GM12873 (cell line): ENCODE results near the gene HS6ST2.

Experiments
- TF ChIP-seq, protein P1 (sequence below): IDR thresholded peaks from 2 replicates; pipeline ENCODE4 v1.5.1; 2012; ENCODE audit warnings: low read depth, mild to moderate bottlenecking, moderate library complexity, low read length, control low read depth; ENCODE audit not compliant: insufficient read depth; ENCODE audit errors: missing control alignments

The HS6ST2 gene

DNA sequence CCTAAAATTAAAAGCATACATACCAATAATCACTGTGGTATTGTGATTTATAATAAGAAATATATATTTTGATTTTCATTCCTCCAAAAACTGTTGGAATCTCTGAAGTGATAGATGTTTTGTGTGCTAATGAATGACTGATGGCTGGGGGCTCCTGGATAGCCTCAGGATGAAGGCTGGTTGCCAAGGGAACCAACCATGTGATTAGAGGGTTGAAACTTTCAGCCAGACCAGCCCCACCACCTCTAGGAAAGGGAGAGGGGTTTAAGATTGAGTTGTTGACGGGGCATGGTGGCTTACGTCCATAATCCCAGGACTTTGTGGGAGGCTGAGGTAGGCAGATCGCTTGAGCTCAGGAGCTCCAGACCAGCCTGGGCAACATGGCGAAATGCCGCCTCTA, 34.0 kb downstream of the HS6ST2 start:
- TF ChIP-seq, protein P1, sequence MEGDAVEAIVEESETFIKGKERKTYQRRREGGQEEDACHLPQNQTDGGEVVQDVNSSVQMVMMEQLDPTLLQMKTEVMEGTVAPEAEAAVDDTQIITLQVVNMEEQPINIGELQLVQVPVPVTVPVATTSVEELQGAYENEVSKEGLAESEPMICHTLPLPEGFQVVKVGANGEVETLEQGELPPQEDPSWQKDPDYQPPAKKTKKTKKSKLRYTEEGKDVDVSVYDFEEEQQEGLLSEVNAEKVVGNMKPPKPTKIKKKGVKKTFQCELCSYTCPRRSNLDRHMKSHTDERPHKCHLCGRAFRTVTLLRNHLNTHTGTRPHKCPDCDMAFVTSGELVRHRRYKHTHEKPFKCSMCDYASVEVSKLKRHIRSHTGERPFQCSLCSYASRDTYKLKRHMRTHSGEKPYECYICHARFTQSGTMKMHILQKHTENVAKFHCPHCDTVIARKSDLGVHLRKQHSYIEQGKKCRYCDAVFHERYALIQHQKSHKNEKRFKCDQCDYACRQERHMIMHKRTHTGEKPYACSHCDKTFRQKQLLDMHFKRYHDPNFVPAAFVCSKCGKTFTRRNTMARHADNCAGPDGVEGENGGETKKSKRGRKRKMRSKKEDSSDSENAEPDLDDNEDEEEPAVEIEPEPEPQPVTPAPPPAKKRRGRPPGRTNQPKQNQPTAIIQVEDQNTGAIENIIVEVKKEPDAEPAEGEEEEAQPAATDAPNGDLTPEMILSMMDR = no peak

DNA sequence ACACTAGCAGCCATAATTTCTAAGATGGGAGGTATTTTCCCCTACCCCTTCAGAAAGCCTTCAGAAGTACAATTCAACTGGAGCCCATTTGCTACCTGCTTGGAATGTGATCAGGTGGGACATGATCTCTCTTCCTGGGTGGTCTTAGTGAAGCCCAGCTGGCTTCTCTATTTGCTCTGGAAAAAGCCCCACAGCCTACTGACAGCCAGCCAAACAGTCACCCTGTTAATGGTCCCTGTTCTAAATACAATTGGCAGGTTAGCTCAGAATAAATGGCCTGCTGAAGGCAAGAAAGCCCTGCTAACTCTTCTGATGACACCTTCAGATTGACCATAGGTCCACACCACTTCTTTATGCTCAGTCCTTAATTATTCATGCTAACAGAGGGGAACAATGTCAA, 39.9 kb downstream of the HS6ST2 start:
- TF ChIP-seq, protein P1 = no peak

DNA sequence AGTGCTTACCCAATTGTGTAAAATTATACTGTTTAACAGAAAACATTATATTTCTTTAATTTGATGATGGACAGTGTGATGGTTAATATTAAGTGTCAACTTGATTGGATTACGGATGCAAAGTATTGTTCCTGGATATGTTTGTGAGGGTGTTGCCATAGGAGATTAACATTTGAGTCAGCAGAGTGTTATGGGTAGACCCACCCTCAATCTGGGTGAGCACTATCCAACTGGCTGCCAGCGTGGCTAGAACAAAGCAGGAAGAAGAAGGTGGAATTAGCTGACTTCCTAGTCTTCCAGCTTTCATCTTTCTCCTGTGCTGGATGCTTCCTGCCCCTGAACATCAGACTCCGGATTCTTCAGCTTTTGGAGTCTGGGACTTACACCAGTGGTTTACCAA, 42.1 kb downstream of the HS6ST2 start:
- TF ChIP-seq, protein P1 = no peak

DNA sequence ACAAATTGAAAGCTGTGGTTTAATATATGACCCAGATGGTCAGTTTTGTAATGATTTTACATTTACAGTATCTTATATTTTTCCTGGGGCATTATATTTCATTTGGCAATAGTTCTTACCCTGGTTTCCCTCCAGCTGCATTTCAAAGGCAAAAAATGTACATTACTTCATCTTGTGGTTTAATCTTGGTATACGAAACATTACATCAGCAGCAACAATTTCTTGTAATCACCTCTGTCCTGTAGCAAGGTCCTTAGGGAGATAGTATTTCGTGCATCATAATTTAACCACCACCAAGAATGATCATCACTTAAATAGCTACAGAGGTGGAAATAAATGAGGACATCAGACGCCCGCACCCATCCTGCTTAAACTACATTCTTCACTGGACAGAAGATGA, 48.8 kb downstream of the HS6ST2 start:
- TF ChIP-seq, protein P1 = no peak

DNA sequence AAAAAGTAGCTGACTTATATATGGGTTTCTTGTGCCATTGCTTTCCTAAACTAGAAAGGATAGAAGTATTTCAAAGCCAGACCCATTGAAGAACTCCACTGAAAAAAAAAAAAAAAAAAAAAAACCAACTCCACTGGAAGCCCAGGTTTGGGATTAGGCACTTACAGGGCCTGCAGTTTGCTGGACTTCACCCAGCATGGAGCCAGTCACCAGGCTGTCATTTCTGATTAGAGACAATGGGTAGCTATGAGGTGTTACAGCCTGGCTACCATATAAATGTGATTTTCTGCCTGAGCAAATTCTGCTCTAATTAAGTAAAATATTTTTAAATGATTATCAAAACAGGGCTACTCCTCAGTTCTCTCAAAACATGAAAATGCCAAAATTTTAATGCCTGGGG, 49.5 kb downstream of the HS6ST2 start:
- TF ChIP-seq, protein P1 = no peak

DNA sequence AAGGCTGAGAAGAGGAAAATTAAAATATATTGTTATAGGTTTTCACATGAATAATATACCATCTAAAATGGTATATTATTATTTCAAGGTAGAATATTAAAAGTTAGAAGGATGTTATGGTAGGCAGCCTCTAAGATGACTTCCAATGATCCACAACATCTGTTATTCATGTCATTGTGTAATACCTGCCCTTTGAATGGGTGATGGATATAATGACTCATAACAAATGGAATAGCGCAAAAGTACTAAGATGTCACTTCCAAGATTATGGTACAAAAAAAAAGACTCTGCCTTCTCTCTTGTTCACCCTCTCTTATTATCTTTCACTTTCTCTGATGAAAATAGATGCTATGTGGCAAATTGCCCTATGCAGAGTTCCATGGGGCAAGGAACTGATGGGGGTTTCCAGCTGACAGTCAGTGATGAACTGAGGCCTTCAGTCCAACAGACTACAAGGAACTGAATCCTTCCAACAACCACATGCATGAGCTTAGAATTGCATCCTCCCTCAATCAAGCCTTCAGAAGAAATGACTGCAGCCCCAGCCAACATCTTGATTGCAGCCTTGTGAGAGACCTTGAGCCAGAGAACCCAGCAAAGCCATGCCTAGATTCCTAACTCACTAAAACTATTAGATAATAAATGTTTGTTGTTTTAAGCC, 57.7 kb downstream of the HS6ST2 start:
- TF ChIP-seq, protein P1 = no peak

DNA sequence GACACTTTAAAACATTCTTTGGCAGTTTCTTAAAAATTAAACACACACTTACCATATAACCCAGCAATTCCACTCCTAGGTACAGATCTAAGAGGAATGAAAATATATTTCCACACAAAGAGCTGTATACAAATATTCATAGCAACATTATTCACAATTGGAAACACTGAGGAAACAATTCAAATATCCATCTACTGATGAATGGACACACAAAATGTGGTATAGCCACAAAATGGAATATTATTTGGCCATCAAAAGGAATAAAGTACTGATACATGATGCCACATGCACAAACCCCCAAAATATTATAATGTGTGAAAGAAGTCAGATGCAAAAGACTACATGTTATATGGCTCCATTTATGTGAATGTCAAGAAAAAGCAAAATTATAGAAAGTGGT, 70.9 kb downstream of the HS6ST2 start:
- TF ChIP-seq, protein P1 = no peak

DNA sequence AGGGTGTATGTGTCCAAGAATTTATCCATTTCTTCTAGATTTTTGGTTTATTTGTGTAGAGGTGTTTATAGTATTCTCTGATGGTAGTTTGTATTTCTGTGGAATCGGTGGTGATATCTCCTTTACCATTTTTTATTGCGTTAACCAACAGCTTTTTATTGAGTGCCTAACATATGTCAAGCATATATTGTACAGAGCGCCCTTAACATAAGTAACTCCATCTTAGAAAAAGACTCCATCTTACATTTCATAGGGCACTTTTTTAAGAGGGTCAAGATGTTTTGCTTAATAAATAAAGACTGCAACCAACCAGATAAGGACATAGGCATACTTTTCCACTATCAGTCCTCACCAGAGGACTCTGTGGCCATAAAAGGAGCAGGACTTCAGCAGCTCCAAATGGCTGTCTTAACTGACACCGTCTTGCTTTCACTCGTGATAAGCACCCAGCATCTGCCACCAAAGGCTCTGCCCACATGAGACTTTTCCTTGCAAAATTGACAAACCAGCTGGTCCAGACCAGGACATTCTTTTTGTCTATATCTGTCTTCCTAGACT, 75.0 kb downstream of the HS6ST2 start:
- TF ChIP-seq, protein P1 = no peak
